ENCODE results near the gene FLNA.

- TF ChIP-seq CTCF (IDR thresholded peaks at IDR 0.05) (no peak), POLR2A (IDR thresholded peaks at IDR 0.05) (no peak), POLR2AphosphoS5 (IDR thresholded peaks at IDR 0.05) (no peak)
Observed at GRCh38 chrX:154412468-154412867, 38.0 kb upstream of the FLNA start.

Data from breast epithelium (tissue), 3 donors.